Stimulated activated naive CD8-positive, alpha-beta T cell treated with anti-CD3 and anti-CD28 coated beads, Interleukin-15, amount 100 ng/mL, for 72 hours (primary cell): ENCODE data around the gene LCNL1.

Source experiments
- ATAC-seq: fragments of 150-1000 bp; cut with Tn5 transposase; 2 replicates; pipeline ENCODE4 v1.10.0; 2021; ENCODE audit warnings: mild to moderate bottlenecking, moderate library complexity
- DNase-seq, 2 donors: peaks; one replicate each; pipeline ENCODE4 v3.0.0; 2021 to 2022
- H3K27ac Mint-ChIP-seq, 2 donors: one replicate each; pipeline ENCODE4 v1.8.0; 2022; ENCODE audit warnings: mild to moderate bottlenecking in 2 of 2, mixed read lengths in 2 of 2, moderate library complexity in 2 of 2
- H3K27me3 Mint-ChIP-seq: one replicate; pipeline ENCODE4 v1.8.0; 2022; ENCODE audit warnings: mixed read lengths
- H3K4me1 Mint-ChIP-seq: one replicate; pipeline ENCODE4 v1.8.0; 2022; ENCODE audit warnings: mild to moderate bottlenecking, mixed read lengths
- H3K4me3 Mint-ChIP-seq, 2 donors: one replicate each; pipeline ENCODE4 v1.8.0; 2022; ENCODE audit warnings: mild to moderate bottlenecking in 2 of 2, mixed read lengths in 2 of 2, moderate library complexity in 1 of 2
- H3K9me3 Mint-ChIP-seq, 2 donors: one replicate each; pipeline ENCODE4 v1.8.0; 2022; ENCODE audit warnings: mixed read lengths in 2 of 2

Gene LCNL1

DNA sequence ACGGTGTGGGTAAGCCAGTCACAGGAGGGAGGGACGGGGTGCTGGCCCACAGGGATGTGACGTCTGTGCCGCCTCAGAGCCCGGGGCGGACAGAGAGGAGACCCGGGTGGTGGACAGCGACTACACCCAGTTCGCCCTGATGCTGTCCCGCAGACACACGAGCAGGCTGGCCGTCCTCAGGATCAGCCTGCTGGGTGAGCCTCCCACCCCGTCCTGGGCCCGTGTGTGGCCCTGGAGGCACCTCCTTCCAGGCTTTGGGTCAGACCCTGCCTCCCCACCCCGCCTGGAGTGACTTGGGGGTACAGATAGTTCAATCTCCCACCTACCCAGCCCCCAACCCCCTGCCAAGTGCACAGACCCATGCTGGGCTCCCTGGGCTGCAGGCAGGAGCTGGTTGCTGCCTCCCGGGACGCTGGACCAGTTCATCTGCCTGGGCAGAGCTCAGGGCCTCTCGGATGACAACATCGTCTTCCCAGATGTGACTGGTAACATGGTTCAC, 29.0 kb upstream of the LCNL1 start:
- ATAC-seq (no peak), DNase-seq (no peak)
- Mint-ChIP-seq H3K4me3 (no peak overlapping the region), H3K9me3 (peaks cover 9 to 13% of the 10 kb centered on the region in 2 donors), H3K27ac (no peak overlapping the region), H3K4me1 (peaks cover 17% of the 10 kb centered on the region), H3K27me3 (no peaks in the 10 kb centered on the region)

DNA sequence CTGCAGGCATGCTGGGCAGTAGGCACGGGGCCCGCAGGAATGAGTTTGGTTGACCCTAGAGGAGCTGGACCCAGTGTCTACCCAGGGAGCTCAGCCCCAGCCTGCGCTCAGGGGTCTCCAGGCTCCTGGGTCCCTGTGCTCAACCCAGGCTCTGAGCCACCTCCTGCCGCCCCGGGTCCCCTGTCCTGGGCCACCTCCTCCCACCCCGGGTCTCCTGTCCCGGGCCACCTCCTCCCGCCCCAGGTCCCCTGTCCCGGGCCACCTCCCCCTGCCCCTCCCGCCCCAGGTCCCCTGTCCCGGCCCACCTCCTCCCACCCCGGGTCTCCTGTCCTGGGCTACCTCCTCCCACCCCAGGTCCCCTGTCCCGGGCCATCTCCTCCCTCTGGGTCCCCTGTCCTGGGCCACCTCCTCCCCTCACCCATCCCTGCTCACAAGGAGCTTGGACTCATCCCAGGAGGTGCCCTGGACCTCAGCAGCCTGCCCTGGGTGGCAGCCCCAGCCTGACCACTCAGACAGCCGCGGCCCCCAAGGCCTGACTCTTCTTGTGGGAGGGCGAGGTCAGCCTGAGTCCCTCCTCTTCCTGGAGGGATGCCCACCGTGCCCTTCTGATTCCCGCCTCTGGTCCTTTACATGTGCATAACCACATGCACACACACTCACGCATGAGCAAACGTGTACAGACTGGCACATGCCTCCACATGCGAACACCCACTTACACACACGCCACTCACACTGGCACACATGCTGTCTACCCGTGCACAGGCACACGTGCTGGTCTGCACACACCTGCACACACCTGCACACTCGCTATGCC, 28.3 kb upstream of the LCNL1 start:
- H3K27ac Mint-ChIP-seq = no peak overlapping the region
- peaks cover 23% of the 10 kb centered on the region for H3K4me1 Mint-ChIP-seq
- H3K9me3 Mint-ChIP-seq = peaks cover 9 to 13% of the 10 kb centered on the region in 2 donors
- DNase-seq = no peak
- no peaks in the 10 kb centered on the region for H3K27me3 Mint-ChIP-seq
- no peak overlapping the region for H3K4me3 Mint-ChIP-seq
- peak; percentile 5 for ATAC-seq

- Mint-ChIP-seq H3K27me3 (no peaks in the 10 kb centered on the region), H3K4me1 (peaks cover 26% of the 10 kb centered on the region), H3K9me3 (peaks cover 9 to 13% of the 10 kb centered on the region in 2 donors), H3K4me3 (no peak overlapping the region), H3K27ac (peak overlapping the region in 1 of 2 donors; percentile 52)
- DNase-seq (no peak), ATAC-seq (no peak)
Measured at GRCh38 chr9:136955202-136955942, 27.4 kb upstream of the LCNL1 start.

DNA sequence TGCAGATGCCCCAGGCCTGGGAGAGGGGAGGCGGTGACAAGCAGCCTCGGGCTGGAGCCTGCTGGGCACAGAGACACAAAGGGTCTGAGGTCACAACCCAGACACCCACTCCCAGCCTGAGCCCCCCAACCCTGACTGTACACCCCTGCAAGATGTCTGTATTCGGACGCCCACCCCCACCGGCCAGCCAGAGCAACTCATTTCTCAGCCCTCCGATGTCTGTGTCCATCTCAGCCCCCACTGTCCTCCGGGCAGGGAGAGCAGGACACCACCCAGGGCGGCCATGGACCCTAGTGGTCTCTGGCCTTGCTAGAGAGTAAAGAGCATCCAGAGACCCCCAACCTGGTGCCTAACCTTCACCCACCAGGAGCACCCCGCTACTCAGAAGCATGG, 26.9 kb upstream of the LCNL1 start:
- no peak for ATAC-seq
- no peak overlapping the region for H3K27ac Mint-ChIP-seq
- peaks cover 28% of the 10 kb centered on the region for H3K4me1 Mint-ChIP-seq

DNA sequence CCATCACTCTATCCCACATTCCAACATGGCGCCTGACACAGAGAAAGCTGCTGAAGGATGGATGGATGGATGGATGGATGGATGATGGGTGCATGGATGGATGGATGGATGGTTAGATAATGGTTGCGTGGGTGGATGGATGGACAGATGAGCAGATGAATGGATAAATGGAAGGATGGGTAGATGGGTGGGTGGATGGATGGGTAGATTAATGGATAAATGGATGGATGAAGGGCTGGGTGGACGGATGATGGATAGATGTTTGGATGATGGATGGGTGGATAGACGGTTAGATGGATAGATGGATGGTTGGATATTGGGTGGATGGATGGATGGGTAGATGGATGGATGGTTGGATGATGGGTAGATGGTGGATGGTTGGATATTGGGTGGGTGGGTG, 26.2 kb upstream of the LCNL1 start:
- Mint-ChIP-seq H3K27me3 (no peaks in the 10 kb centered on the region), H3K4me3 (no peak overlapping the region)

More for the DNA sequence above, 26.9 kb upstream of the LCNL1 start:
- Mint-ChIP-seq H3K27me3 (no peaks in the 10 kb centered on the region), H3K4me3 (no peak overlapping the region), H3K9me3 (peaks cover 9 to 13% of the 10 kb centered on the region in 2 donors)
- DNase-seq = no peak

GRCh38 chr9:136957461-136957860, 25.3 kb upstream of the LCNL1 start:
- Mint-ChIP-seq H3K27ac (no peak overlapping the region), H3K4me1 (peaks cover 39% of the 10 kb centered on the region), H3K4me3 (no peak overlapping the region), H3K27me3 (no peaks in the 10 kb centered on the region), H3K9me3 (peaks cover 9 to 13% of the 10 kb centered on the region in 2 donors)
- ATAC-seq (no peak), DNase-seq (no peak)

More for the DNA sequence above, 26.2 kb upstream of the LCNL1 start:
- peak overlapping the region in 1 of 2 donors; percentile 14 for H3K27ac Mint-ChIP-seq
- peaks cover 35% of the 10 kb centered on the region for H3K4me1 Mint-ChIP-seq
- H3K9me3 Mint-ChIP-seq = peaks cover 9 to 13% of the 10 kb centered on the region in 2 donors
- ATAC-seq (no peak), DNase-seq (no peak)

GRCh38 chr9:136957901-136958300, 24.9 kb upstream of the LCNL1 start:
- no peak overlapping the region for H3K27ac Mint-ChIP-seq
- DNase-seq (no peak), ATAC-seq (no peak)
- H3K9me3 Mint-ChIP-seq = peaks cover 9 to 13% of the 10 kb centered on the region in 2 donors
- peaks cover 43% of the 10 kb centered on the region for H3K4me1 Mint-ChIP-seq
- no peak overlapping the region for H3K4me3 Mint-ChIP-seq
- H3K27me3 Mint-ChIP-seq = no peaks in the 10 kb centered on the region

- ATAC-seq (no peak), DNase-seq (no peak)
- no peak overlapping the region for H3K27ac Mint-ChIP-seq
- no peaks in the 10 kb centered on the region for H3K27me3 Mint-ChIP-seq
- peaks cover 47% of the 10 kb centered on the region for H3K4me1 Mint-ChIP-seq
- H3K9me3 Mint-ChIP-seq = peaks cover 9 to 13% of the 10 kb centered on the region in 2 donors
- H3K4me3 Mint-ChIP-seq = no peak overlapping the region
Measured at GRCh38 chr9:136958473-136958872, 24.3 kb upstream of the LCNL1 start.

- Mint-ChIP-seq H3K27me3 (no peaks in the 10 kb centered on the region), H3K4me3 (no peak overlapping the region), H3K9me3 (peaks cover 9 to 13% of the 10 kb centered on the region in 2 donors), H3K27ac (peak overlapping the region in 1 of 2 donors; percentile 67), H3K4me1 (peaks cover 48% of the 10 kb centered on the region)
- DNase-seq (no peak), ATAC-seq (peak; percentile 44)
Measured at GRCh38 chr9:136958898-136959850, 23.6 kb upstream of the LCNL1 start.

DNA sequence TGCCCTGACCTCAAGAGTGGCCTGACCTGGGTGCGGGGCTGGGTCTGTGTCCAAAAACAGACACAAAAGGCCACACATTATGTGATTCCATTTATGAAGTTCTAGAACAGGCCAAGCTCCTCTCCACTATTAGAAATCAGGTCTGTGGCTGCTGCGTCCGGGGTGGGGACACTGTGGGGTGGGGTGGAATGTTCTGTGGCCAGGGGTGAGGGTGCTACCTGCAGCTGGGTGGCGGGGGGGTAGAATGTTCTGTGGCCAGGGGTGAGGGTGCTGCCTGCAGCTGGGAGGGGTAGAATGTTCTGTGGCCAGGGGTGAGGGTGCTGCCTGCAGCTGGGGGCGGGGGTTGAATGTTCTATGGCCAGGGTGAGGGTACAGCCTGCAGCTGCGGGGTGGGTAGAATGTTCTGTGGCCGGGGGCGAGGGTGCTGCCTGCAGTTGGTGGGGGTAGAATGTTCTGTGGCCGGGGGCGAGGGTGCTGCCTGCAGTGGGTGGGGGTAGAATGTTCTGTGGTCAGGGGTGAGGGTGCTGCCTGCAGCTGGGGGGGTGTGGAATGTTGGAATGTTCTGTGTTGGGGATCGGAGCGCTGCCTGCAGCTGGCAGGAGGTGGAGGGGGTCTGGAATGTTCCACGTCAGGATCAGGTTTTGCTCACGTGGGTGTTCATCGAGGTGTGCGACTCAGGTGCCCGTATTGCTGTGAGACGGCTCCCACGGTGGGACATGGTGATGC, 22.4 kb upstream of the LCNL1 start:
- Mint-ChIP-seq H3K27me3 (no peaks in the 10 kb centered on the region), H3K9me3 (peaks cover 9 to 13% of the 10 kb centered on the region in 2 donors), H3K4me3 (no peak overlapping the region), H3K27ac (peak overlapping the region; percentile 20 to 59), H3K4me1 (peaks cover 58% of the 10 kb centered on the region)
- ATAC-seq (no peak), DNase-seq (no peak)

DNA sequence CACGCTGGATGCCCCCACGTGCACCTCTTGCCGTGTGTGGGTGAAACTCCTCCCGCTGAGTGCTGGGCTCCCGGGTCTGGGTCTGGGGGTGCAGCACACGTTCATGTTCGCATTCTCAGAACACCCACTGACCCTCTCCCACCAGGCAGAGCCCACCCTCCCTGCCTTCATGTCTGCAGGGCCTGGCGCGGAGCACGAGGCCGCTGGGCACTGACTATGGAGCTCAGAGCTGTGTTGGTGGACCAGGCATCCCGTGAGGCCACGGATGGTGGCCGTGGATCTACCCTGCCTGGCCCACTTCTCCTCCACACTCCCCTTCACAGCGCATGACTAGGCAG, 21.9 kb upstream of the LCNL1 start:
- H3K27ac Mint-ChIP-seq = no peak overlapping the region
- peaks cover 63% of the 10 kb centered on the region for H3K4me1 Mint-ChIP-seq
- H3K9me3 Mint-ChIP-seq = peaks cover 9 to 12% of the 10 kb centered on the region in 2 donors
- no peak for ATAC-seq
- H3K4me3 Mint-ChIP-seq = no peak overlapping the region
- no peak for DNase-seq
- H3K27me3 Mint-ChIP-seq = no peaks in the 10 kb centered on the region

- Mint-ChIP-seq H3K27me3 (no peaks in the 10 kb centered on the region), H3K4me3 (no peak overlapping the region), H3K4me1 (peaks cover 69% of the 10 kb centered on the region), H3K9me3 (peaks cover 5 to 6% of the 10 kb centered on the region in 2 donors), H3K27ac (no peak overlapping the region)
- DNase-seq = no peak
- no peak for ATAC-seq
Measured at GRCh38 chr9:136961279-136962065, 21.3 kb upstream of the LCNL1 start.

DNA sequence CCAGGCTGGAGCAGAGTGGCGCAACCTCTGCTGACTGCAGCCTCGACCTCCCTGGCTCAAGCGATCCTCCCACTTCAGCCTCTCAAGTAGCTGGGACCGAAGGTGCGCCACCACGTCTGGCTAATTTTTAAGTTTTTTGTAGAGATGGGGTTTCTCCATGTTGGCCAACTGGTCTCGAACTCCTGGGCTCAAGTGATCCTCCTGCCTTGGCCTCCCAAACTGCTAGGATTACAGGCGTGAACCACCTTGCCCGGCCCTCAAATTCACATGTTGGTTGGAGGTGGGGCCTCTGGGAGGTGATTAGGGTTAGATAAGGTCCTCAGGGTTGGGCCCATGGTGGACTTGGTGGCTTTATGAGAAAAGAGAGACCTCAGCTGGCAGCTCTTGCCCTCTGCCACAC, 20.6 kb upstream of the LCNL1 start:
- H3K27me3 Mint-ChIP-seq = no peaks in the 10 kb centered on the region
- H3K4me1 Mint-ChIP-seq = peaks cover 70% of the 10 kb centered on the region
- H3K4me3 Mint-ChIP-seq = no peak overlapping the region
- H3K27ac Mint-ChIP-seq = no peak overlapping the region
- ATAC-seq (no peak), DNase-seq (no peak)
- no peaks in the 10 kb centered on the region for H3K9me3 Mint-ChIP-seq

DNA sequence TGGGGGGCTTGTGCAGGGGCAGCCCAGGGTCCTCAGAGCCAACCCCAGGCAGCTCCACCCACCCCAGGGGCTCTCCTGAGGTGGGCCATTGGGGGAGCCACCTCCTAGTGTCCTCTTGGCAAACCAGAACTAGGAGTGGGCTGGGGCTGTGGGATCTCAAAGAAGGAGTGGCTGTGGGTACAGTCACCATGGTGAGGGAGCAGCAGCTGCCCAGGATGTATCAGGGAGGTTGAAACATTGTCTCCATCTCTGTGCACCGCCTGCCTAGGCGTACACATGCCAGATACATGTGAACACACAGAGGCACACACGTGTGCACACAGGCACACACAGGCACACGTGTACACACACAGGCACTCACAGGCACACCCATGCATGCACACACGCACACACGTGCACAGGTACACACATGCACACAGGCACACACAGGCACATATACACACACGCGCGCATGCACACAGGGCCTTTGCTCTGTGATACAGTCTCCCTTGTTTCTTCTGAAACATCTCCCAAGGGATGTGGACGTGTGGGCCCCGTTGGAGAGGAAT, 20.0 kb upstream of the LCNL1 start:
- Mint-ChIP-seq H3K27ac (no peak overlapping the region), H3K9me3 (no peaks in the 10 kb centered on the region), H3K27me3 (no peaks in the 10 kb centered on the region), H3K4me1 (peaks cover 70% of the 10 kb centered on the region), H3K4me3 (no peak overlapping the region)
- DNase-seq (no peak), ATAC-seq (no peak)
